H1 (cell line): ENCODE measurements around the gene KCNAB3. TPM values are rescaled to one million over a fixed set of nuclear protein-coding genes. Genes with fewer than 3 reads are reported as not detected.
A peak's percentile ranks its signal among the peaks of the same experiment; 100 is the strongest.

ENCODE experiments used
- BRCA1 ChIP-seq: IDR thresholded peaks from 2 replicates; pipeline ENCODE4 v1.6.1; 2012; ENCODE audit warnings: low read depth, low read length, improper control_type of control experiment
- CHD2 ChIP-seq: IDR thresholded peaks from 2 replicates; pipeline ENCODE4 v1.6.1; 2012; ENCODE audit warnings: low read length, improper control_type of control experiment
- E2F6 ChIP-seq: IDR thresholded peaks from 2 replicates; pipeline ENCODE4 v1.6.1; 2012; ENCODE audit warnings: inconsistent platforms
- EGR1 ChIP-seq: IDR thresholded peaks from 2 replicates; pipeline ENCODE4 v1.6.1; 2011; ENCODE audit warnings: low read depth, low read length, borderline replicate concordance
- EP300 ChIP-seq, 2 experiments: IDR thresholded peaks; 1 replicate in 1 of 2; 2 replicates in 1 of 2; pipeline ENCODE4 v1.6.1; 2011 to 2012; ENCODE audit warnings: low read depth in 2 of 2, low read length in 2 of 2, mild to moderate bottlenecking in 2 of 2, borderline replicate concordance in 1 of 2, inconsistent platforms in 1 of 2, moderate library complexity in 1 of 2
- EZH2 ChIP-seq: fragments of 200-600 bp; sonication (generic); IDR thresholded peaks from 2 replicates; pipeline ENCODE4 v1.7.1; 2012; ENCODE audit warnings: low read depth, mild to moderate bottlenecking, moderate library complexity, low read length, inconsistent platforms; ENCODE audit not compliant: severe bottlenecking
- FOSL1 ChIP-seq: IDR thresholded peaks from 2 replicates; pipeline ENCODE4 v1.6.1; 2011; ENCODE audit warnings: mild to moderate bottlenecking, low read depth, low read length, moderate library complexity; ENCODE audit not compliant: insufficient read depth
- GTF2F1 ChIP-seq: IDR thresholded peaks from 2 replicates; pipeline ENCODE4 v1.6.1; 2012; ENCODE audit warnings: low read depth, low read length, improper control_type of control experiment, borderline replicate concordance
- HDAC2 ChIP-seq, 2 experiments: fragments of 300-600 bp in 1 of 2; sonication (generic) in 1 of 2; IDR thresholded peaks; 2 replicates each; pipeline ENCODE4 v1.6.1; 2011 to 2012; ENCODE audit warnings: low read depth in 2 of 2, low read length in 2 of 2, mild to moderate bottlenecking in 2 of 2, moderate library complexity in 2 of 2, borderline replicate concordance in 1 of 2, inconsistent platforms in 1 of 2
- JUN ChIP-seq: IDR thresholded peaks from 2 replicates; pipeline ENCODE4 v1.6.1; 2011; ENCODE audit warnings: low read depth, mild to moderate bottlenecking, improper control_type of control experiment, low read length
- KDM4A ChIP-seq: IDR thresholded peaks from one replicate; pipeline ENCODE4 v1.7.1; 2012; ENCODE audit warnings: low read depth, mild to moderate bottlenecking, moderate library complexity, low read length, inconsistent platforms; ENCODE audit not compliant: severe bottlenecking
- POLR2AphosphoS5 ChIP-seq: IDR thresholded peaks from 2 replicates; pipeline ENCODE4 v1.6.1; 2011; ENCODE audit warnings: low read depth, low read length
- SIN3A ChIP-seq, 2 experiments: IDR thresholded peaks in 1 of 2; conservative IDR thresholded peaks in 1 of 2; 2 replicates each; pipeline ENCODE4 v1.6.1; 2011 to 2012; ENCODE audit warnings: low read length in 2 of 2, improper control_type of control experiment in 1 of 2, low read depth in 1 of 2, mild to moderate bottlenecking in 1 of 2
- SUZ12 ChIP-seq: fragments of 200-600 bp; sonication (generic); IDR thresholded peaks from 2 replicates; pipeline ENCODE4 v1.6.1; 2012; ENCODE audit warnings: mild to moderate bottlenecking, inconsistent platforms, low read length, moderate library complexity, mixed read lengths
- TAF1 ChIP-seq: IDR thresholded peaks from 2 replicates; pipeline ENCODE4 v1.6.1; 2011; ENCODE audit warnings: mild to moderate bottlenecking, low read depth, low read length
- TAF7 ChIP-seq: optimal IDR thresholded peaks from 2 replicates; pipeline ENCODE3; 2011; ENCODE audit warnings: low read depth, mild to moderate bottlenecking, inconsistent platforms, low read length, moderate library complexity, borderline replicate concordance
- YY1 ChIP-seq: IDR thresholded peaks from 2 replicates; pipeline ENCODE4 v1.6.1; 2011; ENCODE audit warnings: low read depth, mild to moderate bottlenecking, low read length
- polyA plus RNA-seq, 7 experiments: library from polyadenylated mRNA; depleted of rRNA in 3 of 7; stranded (reverse) in 5 of 7; unstranded in 2 of 7; fragments of >200 nt in 5 of 7; fragments of 200-250 nt in 2 of 7; gene quantifications; 1 replicate in 5 of 7; 2 replicates in 1 of 7; 4 replicates in 1 of 7; pipeline versions ENCODE4 v1.2.1 to v1.2.3, GENCODE V29; 2011 to 2013; ENCODE audit warnings: missing spikeins in 2 of 7, mixed read lengths in 2 of 7
- total RNA-seq: library from RNA; stranded (reverse); fragmentation: NEBNext Ultra II Directional; extraction: Animal tissue kit (Norgen Biotek cat#: 25700); gene quantifications from 2 replicates; pipeline ENCODE4 v1.2.1, GENCODE V29; 2021
- TF ChIP-seq, protein P1 (sequence below): IDR thresholded peaks from 2 replicates; pipeline ENCODE4 v1.6.1; 2011; ENCODE audit warnings: low read depth, mild to moderate bottlenecking, low read length; ENCODE audit not compliant: insufficient read depth
- TF ChIP-seq, protein P2 (sequence below): IDR thresholded peaks from 2 replicates; pipeline ENCODE4 v1.6.1; 2012; ENCODE audit warnings: inconsistent platforms
- TF ChIP-seq, protein P3 (sequence below): IDR thresholded peaks from 2 replicates; pipeline ENCODE4 v1.6.1; 2011; ENCODE audit warnings: low read length, improper control_type of control experiment

KCNAB3 gene
- total and polyA plus RNA-seq, 2 of the 8 experiments (the other 6 are each of a cell fraction or from before 2014, with no cell fraction given), result 1.7 to 2.4 TPM

DNA sequence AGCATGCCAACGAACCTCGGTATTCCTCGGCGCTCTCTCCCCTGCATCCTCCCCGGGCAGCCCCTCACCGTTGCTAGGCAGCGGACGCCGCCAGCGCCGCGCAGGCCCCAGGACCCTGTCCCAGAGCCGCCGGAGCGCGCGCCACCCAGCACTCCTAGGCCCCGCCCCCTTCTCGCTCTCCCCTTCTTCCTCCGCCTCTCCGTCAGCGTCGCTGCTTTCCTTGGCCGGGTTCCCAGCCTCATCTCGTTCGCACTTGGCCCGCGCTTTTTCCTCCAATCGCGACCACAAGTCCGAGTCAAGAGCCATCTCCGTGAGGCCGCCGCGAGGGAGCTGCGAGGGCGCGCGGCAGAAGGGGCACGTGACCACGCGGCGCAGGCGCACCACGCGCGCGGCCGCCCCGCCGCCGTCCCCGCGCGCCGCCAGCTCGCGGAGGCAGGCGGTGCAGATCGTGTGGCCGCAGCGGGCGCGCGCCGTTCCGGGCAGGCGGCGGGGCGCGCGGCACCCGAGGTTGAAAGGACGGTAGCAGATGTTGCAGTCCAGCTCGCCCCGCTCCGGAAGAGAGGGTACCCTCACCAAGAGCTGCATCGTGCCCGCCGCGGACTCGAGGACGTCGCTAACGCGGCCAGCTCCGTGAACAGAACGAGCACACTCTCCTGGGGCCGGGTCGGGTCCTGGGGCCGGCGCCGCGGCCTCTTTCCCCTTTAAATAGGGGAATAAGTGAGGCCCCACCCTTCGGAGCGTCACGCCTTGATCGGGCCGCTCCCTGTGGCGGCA, 13.9 kb downstream of the KCNAB3 start, which contains the start of gene RNF227 (continued):
- TF ChIP-seq SIN3A (conservative IDR thresholded peaks at IDR 0.05 in 1 of 2, IDR thresholded peaks at IDR 0.05 in 1 of 2; ENCODE audit: low read depth in 1 of 2, low read length in 2 of 2) (peak in 1 of 2 experiments; percentile 67; a peak in 1 of 4 replicates), FOSL1 (no peak), KDM4A (peak; percentile 94), SUZ12 (peak; percentile 18; the same call in 1 of the 2 replicates), JUN (no peak), POLR2AphosphoS5 (no peak), TAF7 (no peak), GTF2F1 (no peak), EGR1 (peak; percentile 49; the same call in 1 of the 2 replicates), HDAC2 (IDR thresholded peaks at IDR 0.05; ENCODE audit: borderline replicate concordance in 1 of 2, low read depth in 2 of 2, low read length in 2 of 2) (peak in 1 of 2 experiments; percentile 28; a peak in 1 of 4 replicates), EZH2 (peak; percentile 36), EP300 (IDR thresholded peaks at IDR 0.05; ENCODE audit: borderline replicate concordance in 1 of 2, low read depth in 2 of 2, low read length in 2 of 2) (no peak), CHD2 (peak; percentile 41; the same call in 1 of the 2 replicates), YY1 (no peak), TAF1 (no peak), E2F6 (peak; percentile 98), BRCA1 (no peak)
- TF ChIP-seq, protein P1, sequence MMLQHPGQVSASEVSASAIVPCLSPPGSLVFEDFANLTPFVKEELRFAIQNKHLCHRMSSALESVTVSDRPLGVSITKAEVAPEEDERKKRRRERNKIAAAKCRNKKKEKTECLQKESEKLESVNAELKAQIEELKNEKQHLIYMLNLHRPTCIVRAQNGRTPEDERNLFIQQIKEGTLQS, result peak; percentile 91
- TF ChIP-seq, protein P2, sequence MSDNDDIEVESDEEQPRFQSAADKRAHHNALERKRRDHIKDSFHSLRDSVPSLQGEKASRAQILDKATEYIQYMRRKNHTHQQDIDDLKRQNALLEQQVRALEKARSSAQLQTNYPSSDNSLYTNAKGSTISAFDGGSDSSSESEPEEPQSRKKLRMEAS, result peak; percentile 95
- TF ChIP-seq, protein P3, sequence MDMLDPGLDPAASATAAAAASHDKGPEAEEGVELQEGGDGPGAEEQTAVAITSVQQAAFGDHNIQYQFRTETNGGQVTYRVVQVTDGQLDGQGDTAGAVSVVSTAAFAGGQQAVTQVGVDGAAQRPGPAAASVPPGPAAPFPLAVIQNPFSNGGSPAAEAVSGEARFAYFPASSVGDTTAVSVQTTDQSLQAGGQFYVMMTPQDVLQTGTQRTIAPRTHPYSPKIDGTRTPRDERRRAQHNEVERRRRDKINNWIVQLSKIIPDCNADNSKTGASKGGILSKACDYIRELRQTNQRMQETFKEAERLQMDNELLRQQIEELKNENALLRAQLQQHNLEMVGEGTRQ, result peak; percentile 85
